H1 (cell line): ENCODE data around the gene TUBA4B. TPM values are rescaled to one million over a fixed set of nuclear protein-coding genes. Genes with fewer than 3 reads are reported as not detected.

Source experiments
- CTCF ChIA-PET: fragments of 300-600 bp; sonication (Branson Sonifier 250); formaldehyde crosslinking; loops from one replicate; lab custom pipeline; 2021; ENCODE audit not compliant: partially characterized antibody; lab: Charles Lee
- POLR2A ChIA-PET: fragments of 300-600 bp; sonication (Branson Sonifier 250); formaldehyde crosslinking; loops from one replicate; lab custom pipeline; 2021; ENCODE audit warnings: inconsistent platforms; ENCODE audit not compliant: partially characterized antibody; lab: Charles Lee
- DNase-seq, 2 experiments: peaks; one replicate each; pipeline versions ENCODE4 v3.0.0 to v3.0.0-alpha.2; 2010 to 2022; ENCODE audit warnings: low spot score in 2 of 2, low read depth in 1 of 2, mixed read lengths in 1 of 2
- FAIRE-seq: peaks from 2 replicates; lab custom pipeline; 2011; peaks lifted over from hg19 to GRCh38; lab: Jason Lieb, UNC
- H2AFZ ChIP-seq: 2 replicates; pipeline ENCODE4 v1.8.1; 2012; ENCODE audit warnings: low read length, inconsistent platforms
- H2AK5ac ChIP-seq: 2 replicates; pipeline ENCODE4 v1.6.1; 2013; ENCODE audit warnings: low read depth, low read length
- H2BK120ac ChIP-seq: replicated peaks from 2 replicates; pipeline ENCODE3; 2013; ENCODE audit warnings: low read depth, low read length, inconsistent platforms
- H2BK12ac ChIP-seq: 2 replicates; pipeline ENCODE4 v1.6.1; 2013; ENCODE audit warnings: low read depth, low read length
- H2BK15ac ChIP-seq: 2 replicates; pipeline ENCODE4 v1.6.1; 2013; ENCODE audit warnings: low read length
- H2BK20ac ChIP-seq: 2 replicates; pipeline ENCODE4 v1.6.1; 2013; ENCODE audit warnings: low read length
- H2BK5ac ChIP-seq: 2 replicates; pipeline ENCODE4 v1.6.1; 2013; ENCODE audit warnings: low read depth, low read length
- H3K14ac ChIP-seq: 2 replicates; pipeline ENCODE4 v1.6.1; 2013; ENCODE audit warnings: inconsistent platforms; ENCODE audit not compliant: insufficient read length
- H3K18ac ChIP-seq: 2 replicates; pipeline ENCODE4 v1.6.1; 2013; ENCODE audit warnings: low read length; ENCODE audit errors: extremely low read depth
- H3K23ac ChIP-seq: 2 replicates; pipeline ENCODE4 v1.6.1; 2013; ENCODE audit warnings: inconsistent platforms; ENCODE audit not compliant: insufficient read length
- H3K23me2 ChIP-seq: 2 replicates; pipeline ENCODE4 v1.6.1; 2013; ENCODE audit warnings: low read depth, low read length
- H3K27ac ChIP-seq: 2 replicates; pipeline ENCODE4 v1.6.1; 2011; ENCODE audit warnings: low read depth, low read length, inconsistent platforms
- H3K27me3 ChIP-seq, 4 experiments: replicated peaks in 1 of 4; 1 replicate in 1 of 4; 2 replicates in 3 of 4; pipeline versions ENCODE4 v1.6.1 to v1.8.1; 2011 to 2013; ENCODE audit warnings: low read length in 3 of 4, mild to moderate bottlenecking in 3 of 4, inconsistent platforms in 2 of 4, mixed read lengths in 2 of 4, moderate library complexity in 1 of 4; ENCODE audit not compliant: control insufficient read depth in 3 of 4, insufficient read depth in 3 of 4; ENCODE audit errors: extremely low read depth in 1 of 4
- H3K36me3 ChIP-seq, 4 experiments: 2 replicates each; pipeline versions ENCODE4 v1.6.1 to v1.8.1; 2011 to 2013; ENCODE audit warnings: mild to moderate bottlenecking in 4 of 4, low read length in 3 of 4, moderate library complexity in 2 of 4, control low read depth in 1 of 4, inconsistent platforms in 1 of 4; ENCODE audit not compliant: insufficient read depth in 4 of 4, control insufficient read depth in 2 of 4
- H3K4ac ChIP-seq: replicated peaks from 2 replicates; pipeline ENCODE3; 2013; ENCODE audit warnings: low read length, low read depth, mixed read lengths, inconsistent platforms; ENCODE audit not compliant: insufficient read length
- H3K4me1 ChIP-seq, 4 experiments: replicated peaks in 1 of 4; 1 replicate in 1 of 4; 2 replicates in 3 of 4; pipeline versions ENCODE4 v1.6.1 to v1.8.1; 2011 to 2013; ENCODE audit warnings: low read length in 3 of 4, inconsistent platforms in 2 of 4, mixed read lengths in 1 of 4; ENCODE audit not compliant: insufficient read depth in 4 of 4, control insufficient read depth in 3 of 4
- H3K4me2 ChIP-seq, 2 experiments: 2 replicates each; pipeline versions ENCODE4 v1.6.1 to v1.8.1; 2011 to 2013; ENCODE audit warnings: low read depth in 2 of 2, low read length in 2 of 2, control low read depth in 1 of 2, inconsistent platforms in 1 of 2, mild to moderate bottlenecking in 1 of 2; ENCODE audit not compliant: insufficient read depth in 1 of 2
- H3K4me3 ChIP-seq, 4 experiments: fragments of 200-600, 300-600 bp in 1 of 4; sonication (generic), shearing (Covaris generic), sonication (Bioruptor Twin) in 1 of 4; 2 replicates each; pipeline versions ENCODE4 v1.5.1 to v1.8.1; 2011 to 2016; ENCODE audit warnings: low read length in 4 of 4, low read depth in 3 of 4, control low read depth in 2 of 4, inconsistent platforms in 2 of 4, mild to moderate bottlenecking in 2 of 4, mixed read lengths in 1 of 4, moderate library complexity in 1 of 4; ENCODE audit not compliant: insufficient read depth in 2 of 4; ENCODE audit errors: extremely low read depth in 1 of 4
- H3K56ac ChIP-seq: replicated peaks from 2 replicates; pipeline ENCODE3; 2013; ENCODE audit warnings: low read depth, mild to moderate bottlenecking, mixed read lengths, low read length, inconsistent platforms; ENCODE audit not compliant: insufficient read length
- H3K79me1 ChIP-seq: 2 replicates; pipeline ENCODE4 v1.6.1; 2013; ENCODE audit warnings: low read depth, low read length, control low read depth
- H3K79me2 ChIP-seq, 2 experiments: 2 replicates each; pipeline versions ENCODE4 v1.6.1 to v1.8.1; 2012 to 2013; ENCODE audit warnings: low read length in 2 of 2, mild to moderate bottlenecking in 2 of 2, inconsistent platforms in 1 of 2; ENCODE audit not compliant: insufficient read depth in 2 of 2, control insufficient read depth in 1 of 2
- H3K9ac ChIP-seq, 4 experiments: replicated peaks in 1 of 4; 1 replicate in 1 of 4; 2 replicates in 3 of 4; pipeline versions ENCODE4 v1.6.1 to v1.8.1; 2011 to 2013; ENCODE audit warnings: low read depth in 3 of 4, low read length in 3 of 4, control low read depth in 2 of 4, mild to moderate bottlenecking in 2 of 4, moderate library complexity in 2 of 4, inconsistent platforms in 1 of 4; ENCODE audit errors: extremely low read depth in 1 of 4
- H3K9me3 ChIP-seq, 2 experiments: 2 replicates each; pipeline versions ENCODE4 v1.6.1 to v1.8.1; 2012 to 2013; ENCODE audit warnings: mild to moderate bottlenecking in 2 of 2, moderate library complexity in 2 of 2, control low read depth in 1 of 2, inconsistent platforms in 1 of 2, low read depth in 1 of 2, low read length in 1 of 2, mixed read lengths in 1 of 2; ENCODE audit not compliant: insufficient read depth in 2 of 2
- H4K20me1 ChIP-seq, 2 experiments: replicated peaks in 1 of 2; 2 replicates each; pipeline versions ENCODE3 to v1.8.1; 2011 to 2013; ENCODE audit warnings: inconsistent platforms in 2 of 2, low read length in 2 of 2, mild to moderate bottlenecking in 1 of 2; ENCODE audit not compliant: insufficient read depth in 2 of 2, control insufficient read depth in 1 of 2
- H4K5ac ChIP-seq: 2 replicates; pipeline ENCODE4 v1.6.1; 2013; ENCODE audit warnings: low read length, low read depth, mixed read lengths, inconsistent platforms; ENCODE audit not compliant: insufficient read length
- H4K8ac ChIP-seq: 2 replicates; pipeline ENCODE4 v1.8.0; 2013; ENCODE audit warnings: mild to moderate bottlenecking, moderate library complexity, low read length, inconsistent platforms; ENCODE audit not compliant: insufficient read depth; ENCODE audit errors: extremely low read depth
- H4K91ac ChIP-seq: replicated peaks from 2 replicates; pipeline ENCODE3; 2013; ENCODE audit warnings: low read length, mixed read lengths, inconsistent platforms; ENCODE audit not compliant: insufficient read length
- EGR1 ChIP-seq: IDR thresholded peaks from 2 replicates; pipeline ENCODE4 v1.6.1; 2011; ENCODE audit warnings: low read depth, low read length, borderline replicate concordance
- NANOG ChIP-seq: IDR thresholded peaks from 2 replicates; pipeline ENCODE4 v1.6.1; 2011; ENCODE audit warnings: low read length, low read depth, mild to moderate bottlenecking, inconsistent platforms; ENCODE audit not compliant: insufficient read depth, poor library complexity, severe bottlenecking
- NRF1 ChIP-seq: IDR thresholded peaks from 2 replicates; pipeline ENCODE4 v1.6.1; 2011; ENCODE audit warnings: mild to moderate bottlenecking, low read depth, low read length, improper control_type of control experiment
- PHF8 ChIP-seq: fragments of 200-600 bp; sonication (generic); conservative IDR thresholded peaks from 2 replicates; pipeline ENCODE4 v1.7.1; 2012; ENCODE audit warnings: low read depth, mild to moderate bottlenecking, inconsistent platforms, low read length, moderate library complexity
- POLR2AphosphoS5 ChIP-seq: IDR thresholded peaks from 2 replicates; pipeline ENCODE4 v1.6.1; 2011; ENCODE audit warnings: low read depth, low read length
- RFX5 ChIP-seq: IDR thresholded peaks from 2 replicates; pipeline ENCODE4 v1.6.1; 2011; ENCODE audit warnings: low read depth, low read length, improper control_type of control experiment, borderline replicate concordance
- SIN3A ChIP-seq, 2 experiments: IDR thresholded peaks in 1 of 2; conservative IDR thresholded peaks in 1 of 2; 2 replicates each; pipeline ENCODE4 v1.6.1; 2011 to 2012; ENCODE audit warnings: low read length in 2 of 2, improper control_type of control experiment in 1 of 2, low read depth in 1 of 2, mild to moderate bottlenecking in 1 of 2
- SIRT6 ChIP-seq: IDR thresholded peaks from one replicate; pipeline ENCODE4 v1.7.1; 2012; ENCODE audit warnings: low read length, inconsistent platforms
- SP2 ChIP-seq: IDR thresholded peaks from 2 replicates; pipeline ENCODE4 v1.6.1; 2012; ENCODE audit warnings: mild to moderate bottlenecking, low read length, inconsistent platforms
- TAF1 ChIP-seq: IDR thresholded peaks from 2 replicates; pipeline ENCODE4 v1.6.1; 2011; ENCODE audit warnings: mild to moderate bottlenecking, low read depth, low read length
- WGBS, 2 experiments: shearing (Covaris generic) in 1 of 2; methylation state at CpG; one replicate each; pipeline versions ENCODE4 v1.1.6 to v1.1.7; 2013 to 2015; ENCODE audit warnings: low lambda C conversion rate in 2 of 2, mixed read lengths in 2 of 2, inconsistent platforms in 1 of 2, low coverage in 1 of 2, missing lambda C conversion rate in 1 of 2; ENCODE audit not compliant: insufficient replicate concordance in 2 of 2, insufficient coverage in 1 of 2, insufficient read length in 1 of 2; ENCODE audit errors: extremely low coverage in 1 of 2, missing lambda C conversion rate in 1 of 2; 5-methylcytosine and 5-hydroxymethylcytosine counted together
- polyA plus RNA-seq, 7 experiments: library from polyadenylated mRNA; depleted of rRNA in 3 of 7; stranded (reverse) in 5 of 7; unstranded in 2 of 7; fragments of >200 nt in 5 of 7; fragments of 200-250 nt in 2 of 7; gene quantifications; 1 replicate in 5 of 7; 2 replicates in 1 of 7; 4 replicates in 1 of 7; pipeline versions ENCODE4 v1.2.1 to v1.2.3, GENCODE V29; 2011 to 2013; ENCODE audit warnings: missing spikeins in 2 of 7, mixed read lengths in 2 of 7
- total RNA-seq: library from RNA; stranded (reverse); fragmentation: NEBNext Ultra II Directional; extraction: Animal tissue kit (Norgen Biotek cat#: 25700); gene quantifications from 2 replicates; pipeline ENCODE4 v1.2.1, GENCODE V29; 2021

Gene TUBA4B
- total and polyA plus RNA-seq, 2 of the 8 experiments (the other 6 are each of a cell fraction or from before 2014, with no cell fraction given), result 0.08 to 0.24 TPM

- Histone ChIP-seq H3K27ac (no peak overlapping the region), H4K20me1 (peaks cover 0 to 2% of the 10 kb centered on the region in 2 experiments), H2AK5ac (no peak overlapping the region), H3K56ac (no peak overlapping the region), H3K4ac (peak overlapping the region; percentile 36), H2BK20ac (no peak overlapping the region), H3K9me3 (no peaks in the 10 kb centered on the region), H3K4me3 (no peak overlapping the region; a peak in 2 of 8 replicates), H3K23ac (no peak overlapping the region), H3K4me2 (peak overlapping the region; percentile 19 to 45; a peak in 3 of 4 replicates), H3K79me1 (no peaks in the 10 kb centered on the region; the same call in 1 of the 2 replicates), H3K27me3 (no peaks in the 10 kb centered on the region), H3K79me2 (no peaks in the 10 kb centered on the region), H3K9ac (no peak overlapping the region), H4K8ac (no peak overlapping the region), H2AFZ (no peak overlapping the region), H4K5ac (no peak overlapping the region), H3K23me2 (no peaks in the 10 kb centered on the region), H4K91ac (peak overlapping the region; percentile 51), H2BK5ac (peak overlapping the region; percentile 66; the same call in 1 of the 2 replicates), H2BK120ac (no peak overlapping the region), H3K14ac (no peak overlapping the region), H3K18ac (no peak overlapping the region; the same call in 1 of the 2 replicates), H3K4me1 (peaks cover 0 to 10% (median 6%) of the 10 kb centered on the region in 4 experiments; a peak in 6 of 7 replicates), H2BK15ac (peak overlapping the region; percentile 99; the same call in 1 of the 2 replicates), H3K36me3 (peaks cover 0 to 4% (median under 1%) of the 10 kb centered on the region in 4 experiments; a peak in 3 of 8 replicates), H2BK12ac (peak overlapping the region; percentile 39; the same call in 1 of the 2 replicates)
- 39% methylated on average over 14 of the region's 17 CpGs; no CpG with 5 or more reads in 1 of the 2 experiments for WGBS, 2 experiments
- DNase-seq (no peak), FAIRE-seq (peak; percentile 70)
- POLR2A ChIA-PET, result interaction anchor here (0.9 to 3.4 kb wide), 9 partner anchors 9 to 80 kb away, joined by 3 to 19 read pairs (median 4); partner anchors contain the start of genes GLB1L, PTPRN, STK16 and TUBA4A
- CTCF ChIA-PET, result interaction anchor here (0.6 to 12.1 kb wide), 13 partner anchors 6 to 115 kb away, joined by 3 to 220 read pairs (median 3); partner anchors contain the start of genes GLB1L and STK16
- TF ChIP-seq EGR1 (no peak), POLR2AphosphoS5 (no peak), PHF8 (no peak), SP2 (no peak), TAF1 (no peak), SIN3A (conservative IDR thresholded peaks at IDR 0.05 in 1 of 2, IDR thresholded peaks at IDR 0.05 in 1 of 2; ENCODE audit: low read depth in 1 of 2, low read length in 2 of 2) (no peak), RFX5 (no peak), NANOG (no peak), NRF1 (no peak), SIRT6 (no peak)
These were observed 32.9 kb downstream of the TUBA4B start for GRCh38 chr2:219285894-219286425.
